GM18861 (cell line): ENCODE results near the gene NHP2.
"Not testable (repeated sequence)": the region's sequence is repeated elsewhere in the genome, so short reads cannot be mapped to it uniquely, and the experiment has no call there.

ENCODE experiments used
- ATAC-seq: cut with Tn5 transposase; IDR thresholded peaks from one replicate; pipeline ENCODE4 v1.9.1; 2021; ENCODE audit not compliant: unreplicated experiment

The NHP2 gene

GRCh38 chr5:178131446-178131996 is 22.2 kb downstream of the NHP2 start:
- ATAC-seq = no peak

- peak; percentile 80 for ATAC-seq
Observed at GRCh38 chr5:178130576-178131445, 22.9 kb downstream of the NHP2 start, which contains the start of gene RMND5B. Gene RMND5B (plus strand): TSS chr5:178131014. CDS start chr5:178138120, 7,106 bp downstream.

GRCh38 chr5:178130234-178130575 is 23.5 kb downstream of the NHP2 start:
- not testable (repeated sequence) for ATAC-seq

GRCh38 chr5:178129296-178129695 is 24.4 kb downstream of the NHP2 start:
- ATAC-seq = no peak

GRCh38 chr5:178127300-178128009 is 26.2 kb downstream of the NHP2 start:
- ATAC-seq = not testable (repeated sequence)

- no peak for ATAC-seq
Observed at GRCh38 chr5:178126556-178126955, 27.1 kb downstream of the NHP2 start.

GRCh38 chr5:178125253-178125906 is 28.3 kb downstream of the NHP2 start:
- ATAC-seq = no peak

GRCh38 chr5:178123966-178124925 is 29.4 kb downstream of the NHP2 start:
- no peak for ATAC-seq

GRCh38 chr5:178123094-178123965 is 30.4 kb downstream of the NHP2 start:
- ATAC-seq = no peak

- no peak for ATAC-seq
Observed at GRCh38 chr5:178122346-178122745, 31.3 kb downstream of the NHP2 start.

- ATAC-seq = no peak
Observed at GRCh38 chr5:178121391-178122276, 32.1 kb downstream of the NHP2 start.

GRCh38 chr5:178120607-178121357 is 32.9 kb downstream of the NHP2 start:
- ATAC-seq = peak; percentile 75

- no peak for ATAC-seq
Observed at GRCh38 chr5:178119915-178120606, 33.6 kb downstream of the NHP2 start.

GRCh38 chr5:178117923-178118701 is 35.6 kb downstream of the NHP2 start:
- ATAC-seq = no peak

- ATAC-seq = peak; percentile 30
Observed at GRCh38 chr5:178116143-178116885, 37.4 kb downstream of the NHP2 start.

GRCh38 chr5:178115814-178116142 is 37.9 kb downstream of the NHP2 start:
- ATAC-seq = no peak
